IMR-90 (cell line): ENCODE measurements around the gene BYSL. TPM values are rescaled to one million over a fixed set of nuclear protein-coding genes. Genes with fewer than 3 reads are reported as not detected.

Experiments used
- ATAC-seq: fragments of 200-7000 bp; cut with Tn5 transposase; 2 replicates; pipeline ENCODE4 v1.9.1; 2020; ENCODE audit warnings: low read depth, mild to moderate bottlenecking, moderate library complexity
- BruUV-seq: library from RNA; stranded (reverse); fragments of 400-500 nt; replicated peaks from 2 replicates; lab custom pipeline; 2021; lab: Mats Ljungman, UMichigan
- CTCF ChIA-PET: fragments of 300-600 bp; formaldehyde crosslinking; extraction: SDS; loops from one replicate; lab custom pipeline; 2021; ENCODE audit warnings: antibody characterized with exemption; lab: Yijun Ruan, JAX
- POLR2A ChIA-PET: fragments of 300-600 bp; sonication (Branson Sonifier 250); formaldehyde crosslinking; loops from one replicate; lab custom pipeline; 2022; ENCODE audit warnings: antibody characterized with exemption; ENCODE audit not compliant: unreplicated experiment; lab: Charles Lee
- DNase-seq: peaks from one replicate; pipeline ENCODE4 v3.0.0; 2013
- H2AFZ ChIP-seq: replicated peaks from 2 replicates; pipeline ENCODE3; 2013; ENCODE audit warnings: low read length, mild to moderate bottlenecking; ENCODE audit not compliant: poor library complexity
- H2AK5ac ChIP-seq: 2 replicates; pipeline ENCODE4 v1.6.1; 2013; ENCODE audit warnings: low read depth, low read length, inconsistent platforms
- H2AK9ac ChIP-seq: replicated peaks from 2 replicates; pipeline ENCODE3; 2013; ENCODE audit warnings: mild to moderate bottlenecking, low read depth, low read length, moderate library complexity; ENCODE audit not compliant: poor library complexity
- H2BK120ac ChIP-seq: 2 replicates; pipeline ENCODE4 v1.6.1; 2013; ENCODE audit warnings: low read depth, low read length, inconsistent platforms
- H2BK15ac ChIP-seq: 3 replicates; pipeline ENCODE4 v1.6.1; 2013; ENCODE audit warnings: low read depth, low read length, inconsistent platforms
- H2BK20ac ChIP-seq: 2 replicates; pipeline ENCODE4 v1.6.1; 2013; ENCODE audit warnings: low read depth, mild to moderate bottlenecking, inconsistent platforms, low read length, moderate library complexity
- H2BK5ac ChIP-seq: 2 replicates; pipeline ENCODE4 v1.6.1; 2013; ENCODE audit warnings: mild to moderate bottlenecking, low read depth, low read length, inconsistent platforms; ENCODE audit not compliant: poor library complexity, severe bottlenecking
- H3K14ac ChIP-seq: replicated peaks from 2 replicates; pipeline ENCODE4 v1.6.1; 2013; ENCODE audit warnings: low read depth, low read length, inconsistent platforms
- H3K18ac ChIP-seq: 2 replicates; pipeline ENCODE4 v1.6.1; 2013; ENCODE audit warnings: low read depth, low read length, control low read depth
- H3K23ac ChIP-seq: 2 replicates; pipeline ENCODE4 v1.6.1; 2013; ENCODE audit warnings: low read depth, low read length, inconsistent platforms
- H3K27ac ChIP-seq: 2 replicates; pipeline ENCODE4 v1.5.1; 2013; ENCODE audit warnings: mild to moderate bottlenecking, control low read depth, low read length; ENCODE audit not compliant: insufficient read depth
- H3K27me3 ChIP-seq: 2 replicates; pipeline ENCODE4 v1.6.1; 2013; ENCODE audit warnings: low read length; ENCODE audit not compliant: control insufficient read depth, insufficient read depth
- H3K36me3 ChIP-seq: 2 replicates; pipeline ENCODE4 v1.6.1; 2013; ENCODE audit warnings: low read length, mixed read lengths; ENCODE audit not compliant: control insufficient read depth, insufficient read depth
- H3K4ac ChIP-seq: 2 replicates; pipeline ENCODE4 v1.6.1; 2013; ENCODE audit warnings: low read depth, low read length, inconsistent platforms
- H3K4me1 ChIP-seq: 2 replicates; pipeline ENCODE4 v1.6.1; 2013; ENCODE audit warnings: low read length, mixed read lengths; ENCODE audit not compliant: control insufficient read depth, insufficient read depth
- H3K4me2 ChIP-seq: 2 replicates; pipeline ENCODE4 v1.6.1; 2013; ENCODE audit warnings: low read depth, mild to moderate bottlenecking, control low read depth, low read length, moderate library complexity
- H3K4me3 ChIP-seq: 2 replicates; pipeline ENCODE4 v1.5.1; 2013; ENCODE audit warnings: low read depth, mild to moderate bottlenecking, control low read depth, low read length, moderate library complexity; ENCODE audit not compliant: insufficient read depth
- H3K56ac ChIP-seq: 2 replicates; pipeline ENCODE4 v1.6.1; 2013; ENCODE audit warnings: low read length, inconsistent platforms; ENCODE audit not compliant: insufficient read depth; ENCODE audit errors: extremely low read depth
- H3K79me1 ChIP-seq, 2 experiments: 2 replicates each; pipeline ENCODE4 v1.6.1; 2013; ENCODE audit warnings: low read length in 2 of 2, inconsistent platforms in 1 of 2, low read depth in 1 of 2
- H3K9ac ChIP-seq: 2 replicates; pipeline ENCODE4 v1.6.1; 2013; ENCODE audit warnings: low read depth, low read length, control low read depth
- H3K9me1 ChIP-seq: 2 replicates; pipeline ENCODE4 v1.6.1; 2013; ENCODE audit warnings: low read length, inconsistent platforms; ENCODE audit not compliant: insufficient read depth
- H3K9me3 ChIP-seq: 2 replicates; pipeline ENCODE4 v1.6.1; 2013; ENCODE audit warnings: low read length; ENCODE audit not compliant: control insufficient read depth, insufficient read depth
- H4K20me1 ChIP-seq: 2 replicates; pipeline ENCODE4 v1.6.1; 2013; ENCODE audit warnings: low read length, inconsistent platforms; ENCODE audit not compliant: insufficient read depth
- H4K5ac ChIP-seq: 2 replicates; pipeline ENCODE4 v1.6.1; 2013; ENCODE audit warnings: mild to moderate bottlenecking, low read depth, low read length, control low read depth
- H4K8ac ChIP-seq, 2 experiments: 2 replicates each; pipeline ENCODE4 v1.6.1; 2013; ENCODE audit warnings: low read depth in 2 of 2, low read length in 2 of 2, control low read depth in 1 of 2, inconsistent platforms in 1 of 2
- H4K91ac ChIP-seq: 2 replicates; pipeline ENCODE4 v1.6.1; 2013; ENCODE audit warnings: low read depth, low read length, inconsistent platforms; ENCODE audit not compliant: insufficient read depth
- BHLHE40 ChIP-seq: fragments of 150-350 bp; IDR thresholded peaks from 2 replicates; pipeline ENCODE4 v1.6.1; 2016; ENCODE audit warnings: mild to moderate bottlenecking, low read depth, low read length
- CEBPB ChIP-seq: IDR thresholded peaks from 2 replicates; pipeline ENCODE4 v1.6.1; 2012; ENCODE audit warnings: low read depth, low read length, improper control_type of control experiment
- CHD1 ChIP-seq: IDR thresholded peaks from 2 replicates; pipeline ENCODE4 v1.6.1; 2012; ENCODE audit warnings: low read depth, low read length, improper control_type of control experiment
- ELK1 ChIP-seq: fragments of 150-350 bp; IDR thresholded peaks from 2 replicates; pipeline ENCODE4 v1.6.1; 2016; ENCODE audit warnings: low read depth, mild to moderate bottlenecking, low read length, moderate library complexity, borderline replicate concordance
- FOS ChIP-seq: fragments of 150-350 bp; IDR thresholded peaks from 2 replicates; pipeline ENCODE4 v1.6.1; 2016; ENCODE audit warnings: low read depth, low read length
- MAFK ChIP-seq: IDR thresholded peaks from 2 replicates; pipeline ENCODE4 v1.6.1; 2012; ENCODE audit warnings: low read depth, low read length, improper control_type of control experiment
- MAZ ChIP-seq: IDR thresholded peaks from 2 replicates; pipeline ENCODE4 v1.6.1; 2012; ENCODE audit warnings: low read depth, mild to moderate bottlenecking, low read length, improper control_type of control experiment, moderate library complexity, borderline replicate concordance
- MXI1 ChIP-seq: IDR thresholded peaks from 2 replicates; pipeline ENCODE4 v1.6.1; 2012; ENCODE audit warnings: low read depth, mild to moderate bottlenecking, low read length, moderate library complexity, borderline replicate concordance
- NFE2L2 ChIP-seq: fragments of 150-350 bp; IDR thresholded peaks from 2 replicates; pipeline ENCODE4 v1.6.1; 2016; ENCODE audit warnings: low read depth, mild to moderate bottlenecking, low read length
- POLR2A ChIP-seq: IDR thresholded peaks from 2 replicates; pipeline ENCODE4 v1.6.1; 2012; ENCODE audit warnings: mild to moderate bottlenecking, low read depth, low read length
- RAD21 ChIP-seq: IDR thresholded peaks from 2 replicates; pipeline ENCODE4 v1.6.1; 2012; ENCODE audit warnings: low read length, improper control_type of control experiment
- RCOR1 ChIP-seq: IDR thresholded peaks from 2 replicates; pipeline ENCODE4 v1.6.1; 2012; ENCODE audit warnings: mild to moderate bottlenecking, low read length, improper control_type of control experiment; ENCODE audit not compliant: insufficient replicate concordance
- RFX5 ChIP-seq: IDR thresholded peaks from 2 replicates; pipeline ENCODE4 v1.8.0; 2012; ENCODE audit warnings: low read depth, mild to moderate bottlenecking, low read length, moderate library complexity
- SMC3 ChIP-seq: fragments of 150-350 bp; IDR thresholded peaks from 2 replicates; pipeline ENCODE4 v1.6.1; 2016; ENCODE audit warnings: low read depth, mild to moderate bottlenecking, antibody characterized with exemption, low read length, moderate library complexity
- WGBS, 2 experiments: methylation state at CpG; one replicate each; pipeline versions ENCODE4 v1.1.5 to v1.1.7; 2013; ENCODE audit warnings: missing lambda C conversion rate in 2 of 2; ENCODE audit not compliant: insufficient read length in 1 of 2; ENCODE audit errors: extremely low coverage in 2 of 2; 5-methylcytosine and 5-hydroxymethylcytosine counted together
- dilution Hi-C: fragments of 300-500 bp; cut with HindIII; formaldehyde crosslinking; loops from one replicate; pipeline ENCODE4 v1.14.3; 2018; ENCODE audit warnings: low sequenced_read_pairs; ENCODE audit not compliant: unreplicated experiment
- in situ Hi-C: fragments of 300-500 bp; cut with MboI; formaldehyde crosslinking; loops from 3 replicates; pipeline ENCODE4 v1.14.3; 2019; ENCODE audit warnings: low sequenced_read_pairs, inconsistent platforms, mixed read lengths
- intact Hi-C: fragments of 100-400 bp; cut with micrococcal nuclease; formaldehyde crosslinking; loops from 2 replicates; pipeline ENCODE4 v1.10.0; 2022
- polyA plus RNA-seq, 3 experiments: library from polyadenylated mRNA; depleted of rRNA; stranded (reverse); fragments of >200 nt; gene quantifications; 2 replicates each; pipeline ENCODE4 v1.2.3, GENCODE V29; 2012; ENCODE audit warnings: low replicate concordance in 1 of 3
- total RNA-seq: library from RNA; depleted of rRNA; stranded (reverse); fragments of >200 nt; gene quantifications from 2 replicates; pipeline ENCODE4 v1.2.3, GENCODE V29; 2012
- TF ChIP-seq, protein P1 (sequence below): conservative IDR thresholded peaks from 2 replicates; pipeline ENCODE4 v1.5.1; 2012; ENCODE audit warnings: mild to moderate bottlenecking, low read depth, low read length, improper control_type of control experiment
- TF ChIP-seq, protein P2 (sequence below): fragments of 150-350 bp; IDR thresholded peaks from 2 replicates; pipeline ENCODE4 v1.6.1; 2017; ENCODE audit warnings: mild to moderate bottlenecking, antibody characterized with exemption, low read length, low read depth

Gene BYSL
- total and polyA plus RNA-seq, 2 of the 4 experiments (the other 2 are of a cell fraction): 26.7 to 36.3 TPM

DNA sequence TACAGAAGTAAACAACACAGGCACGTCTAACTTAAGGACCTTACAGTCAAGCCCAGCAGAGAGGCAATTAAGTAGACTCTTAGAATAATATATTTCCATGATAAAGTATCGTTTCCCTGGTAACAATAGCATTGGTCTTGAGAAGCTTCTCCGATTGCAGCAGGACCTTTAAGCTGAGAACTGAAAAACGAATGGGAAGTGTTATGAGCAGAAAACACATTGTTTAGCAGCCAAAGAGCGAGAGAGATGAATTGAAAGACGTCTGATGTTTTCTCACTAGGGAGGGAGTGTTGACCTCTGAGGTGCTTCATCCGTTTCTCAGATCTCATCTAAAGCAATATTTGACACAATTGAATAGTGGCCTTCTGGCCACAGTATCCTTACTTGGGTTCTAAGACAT, 855 bp downstream of the BYSL start:
- Histone ChIP-seq H3K14ac (peak overlapping the region; percentile 51; the same call in 1 of the 2 replicates), H3K56ac (peak overlapping the region; percentile 68), H2BK20ac (no peak overlapping the region), H2AK9ac (peak overlapping the region; percentile 100), H2BK5ac (no peak overlapping the region), H4K5ac (no peak overlapping the region; the same call in 1 of the 2 replicates), H3K79me1 (peaks cover 14 to 61% of the 10 kb centered on the region in 2 experiments; a peak in 3 of 4 replicates), H3K4me3 (peak overlapping the region; percentile 93), H3K23ac (peak overlapping the region; percentile 82), H3K27ac (no peak overlapping the region), H2AFZ (no peak overlapping the region), H2BK120ac (no peak overlapping the region), H4K91ac (no peak overlapping the region), H3K4me2 (peak overlapping the region; percentile 80), H3K18ac (no peak overlapping the region), H2AK5ac (peak overlapping the region; percentile 67; the same call in 1 of the 2 replicates), H4K8ac (peak overlapping the region; percentile 74 to 98; a peak in 2 of 4 replicates), H3K9me3 (no peaks in the 10 kb centered on the region), H3K4me1 (peaks cover 11% of the 10 kb centered on the region), H3K36me3 (peaks cover 6% of the 10 kb centered on the region), H3K9ac (peak overlapping the region; percentile 74), H4K20me1 (peaks cover 13% of the 10 kb centered on the region), H3K27me3 (no peaks in the 10 kb centered on the region), H3K4ac (peak overlapping the region; percentile 78), H3K9me1 (peaks cover 15% of the 10 kb centered on the region; the same call in 1 of the 2 replicates), H2BK15ac (0 out of 3 replicates have a peak overlapping the region, but pooled peaks have one; percentile 4)
- no peak for ATAC-seq
- no TSS peak for BruUV-seq
- in situ Hi-C loops (no loop called here), intact Hi-C loops (loop anchor here (2.0 to 5.0 kb wide), 2 partner anchors 15 to 120 kb away; no protein-coding TSS in a partner anchor), dilution Hi-C loops (loop anchor here (10.0 kb wide), 1 partner anchor 123 kb away; no protein-coding TSS in a partner anchor)
- TF ChIP-seq CHD1: no peak
- TF ChIP-seq MXI1: no peak
- TF ChIP-seq, protein P1, sequence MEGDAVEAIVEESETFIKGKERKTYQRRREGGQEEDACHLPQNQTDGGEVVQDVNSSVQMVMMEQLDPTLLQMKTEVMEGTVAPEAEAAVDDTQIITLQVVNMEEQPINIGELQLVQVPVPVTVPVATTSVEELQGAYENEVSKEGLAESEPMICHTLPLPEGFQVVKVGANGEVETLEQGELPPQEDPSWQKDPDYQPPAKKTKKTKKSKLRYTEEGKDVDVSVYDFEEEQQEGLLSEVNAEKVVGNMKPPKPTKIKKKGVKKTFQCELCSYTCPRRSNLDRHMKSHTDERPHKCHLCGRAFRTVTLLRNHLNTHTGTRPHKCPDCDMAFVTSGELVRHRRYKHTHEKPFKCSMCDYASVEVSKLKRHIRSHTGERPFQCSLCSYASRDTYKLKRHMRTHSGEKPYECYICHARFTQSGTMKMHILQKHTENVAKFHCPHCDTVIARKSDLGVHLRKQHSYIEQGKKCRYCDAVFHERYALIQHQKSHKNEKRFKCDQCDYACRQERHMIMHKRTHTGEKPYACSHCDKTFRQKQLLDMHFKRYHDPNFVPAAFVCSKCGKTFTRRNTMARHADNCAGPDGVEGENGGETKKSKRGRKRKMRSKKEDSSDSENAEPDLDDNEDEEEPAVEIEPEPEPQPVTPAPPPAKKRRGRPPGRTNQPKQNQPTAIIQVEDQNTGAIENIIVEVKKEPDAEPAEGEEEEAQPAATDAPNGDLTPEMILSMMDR: no peak
- TF ChIP-seq, protein P2, sequence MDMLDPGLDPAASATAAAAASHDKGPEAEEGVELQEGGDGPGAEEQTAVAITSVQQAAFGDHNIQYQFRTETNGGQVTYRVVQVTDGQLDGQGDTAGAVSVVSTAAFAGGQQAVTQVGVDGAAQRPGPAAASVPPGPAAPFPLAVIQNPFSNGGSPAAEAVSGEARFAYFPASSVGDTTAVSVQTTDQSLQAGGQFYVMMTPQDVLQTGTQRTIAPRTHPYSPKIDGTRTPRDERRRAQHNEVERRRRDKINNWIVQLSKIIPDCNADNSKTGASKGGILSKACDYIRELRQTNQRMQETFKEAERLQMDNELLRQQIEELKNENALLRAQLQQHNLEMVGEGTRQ: no peak
- TF ChIP-seq BHLHE40: no peak
- TF ChIP-seq ELK1: no peak
- no peak for TF ChIP-seq MAZ
- no peak for TF ChIP-seq SMC3
- TF ChIP-seq RCOR1: no peak
- TF ChIP-seq FOS: no peak
- no peak for TF ChIP-seq NFE2L2
- no peak for TF ChIP-seq MAFK
- no peak for TF ChIP-seq RAD21
- no peak for TF ChIP-seq POLR2A
- no peak for TF ChIP-seq RFX5
- no peak for TF ChIP-seq CEBPB
- 0% methylated on average over 3 of the region's 7 CpGs; no CpG with 5 or more reads in 1 of the 2 experiments for WGBS, 2 experiments
- ChIA-PET POLR2A (no interaction called here), CTCF (interaction anchor here (1.2 to 1.5 kb wide), 2 partner anchors 121 to 122 kb away, joined by 4 to 5 read pairs; no protein-coding TSS in a partner anchor)
- no peak for DNase-seq
